Stomach (tissue), 9 donors: ENCODE results near the gene UBE4B. TPM values are rescaled to one million over a fixed set of nuclear protein-coding genes. Genes with fewer than 3 reads are reported as not detected.

Source experiments
- DNase-seq, 2 donors: peaks; one replicate each; pipeline versions ENCODE4 v3.0.0 to v3.0.0-alpha.2; 2013 to 2019
- H3K27ac ChIP-seq, 5 donors: fragments of 200-600 bp in 4 of 5; sonication (generic) in 4 of 5; one replicate each; pipeline ENCODE4 v1.5.1; 2013 to 2019; ENCODE audit warnings: mild to moderate bottlenecking in 1 of 5, moderate library complexity in 1 of 5
- H3K27me3 ChIP-seq, 3 donors: fragments of 200-600 bp; sonication (generic); one replicate each; pipeline ENCODE4 v1.5.1; 2017 to 2019; ENCODE audit warnings: mixed run types in 1 of 3
- H3K36me3 ChIP-seq, 4 donors: fragments of 200-600 bp; sonication (generic); 1 replicate in 3 of 4; 2 replicates in 1 of 4; pipeline ENCODE4 v1.5.1; 2016 to 2019
- H3K4me1 ChIP-seq, 4 donors: fragments of 200-600 bp; sonication (generic); one replicate each; pipeline ENCODE4 v1.5.1; 2016 to 2019
- H3K4me3 ChIP-seq, 4 donors: fragments of 200-600 bp; sonication (generic) in 3 of 4; one replicate each; pipeline ENCODE4 v1.5.1; 2016 to 2019; ENCODE audit warnings: mild to moderate bottlenecking in 1 of 4
- H3K9me3 ChIP-seq, 4 donors: fragments of 200-600 bp; sonication (generic); one replicate each; pipeline ENCODE4 v1.5.1; 2016 to 2019
- EP300 ChIP-seq: sonication (generic); formaldehyde crosslinking; IDR thresholded peaks from one replicate; pipeline ENCODE4 v1.6.1; 2017; ENCODE audit warnings: antibody characterized with exemption
- POLR2A ChIP-seq, 4 donors: fragments of 450-650 bp; IDR thresholded peaks; one replicate each; pipeline ENCODE4 v1.6.1; 2016; ENCODE audit warnings: antibody characterized with exemption in 4 of 4, control low read depth in 2 of 4, mild to moderate bottlenecking in 1 of 4, moderate library complexity in 1 of 4
- POLR2AphosphoS5 ChIP-seq, 3 donors: sonication (generic); formaldehyde crosslinking; IDR thresholded peaks; one replicate each; pipeline ENCODE4 v1.6.1; 2016; ENCODE audit warnings: antibody characterized with exemption in 3 of 3
- WGBS, 5 donors: extraction: QIAGEN DNeasy Blood & Tissue Kit in 3 of 5; methylation state at CpG; one replicate each; pipeline versions ENCODE4 v1.1.5 to v1.1.7; 2013 to 2018; 5-methylcytosine and 5-hydroxymethylcytosine counted together
- intact Hi-C: fragments of 100-400 bp; cut with DNase I; formaldehyde crosslinking; loops from one replicate; pipeline ENCODE4 v1.15.1; 2023; ENCODE audit warnings: low total_unique reads
- polyA plus RNA-seq, 3 donors: library from polyadenylated mRNA; stranded (reverse); fragments of 200-250 nt; gene quantifications; one replicate each; pipeline ENCODE4 v1.2.3, GENCODE V29; 2013
- total RNA-seq, 5 donors: library from RNA; depleted of rRNA; stranded (reverse); fragments of >200 nt; gene quantifications; one replicate each; pipeline versions ENCODE4 v1.1.0 to v1.2.3, GENCODE V29; 2014 to 2016
- TF ChIP-seq, protein P1 (sequence below), 7 experiments: fragments of 450-650 bp in 4 of 7; fragments of 200-600 bp in 3 of 7; sonication (generic) in 3 of 7; IDR thresholded peaks; one replicate each; pipeline ENCODE4 v1.5.1; 2016 to 2019; ENCODE audit warnings: antibody characterized with exemption in 7 of 7, control low read depth in 2 of 7, mild to moderate bottlenecking in 1 of 7
- donor health status: healthy with polysubstance abuse.
- donor health status: Bipolar disorder and iron deficiency.
- donor health status: healthy.

The UBE4B gene
- total and polyA plus RNA-seq, 8 donors: 13.3 to 82.9 (median 39.5) TPM

DNA sequence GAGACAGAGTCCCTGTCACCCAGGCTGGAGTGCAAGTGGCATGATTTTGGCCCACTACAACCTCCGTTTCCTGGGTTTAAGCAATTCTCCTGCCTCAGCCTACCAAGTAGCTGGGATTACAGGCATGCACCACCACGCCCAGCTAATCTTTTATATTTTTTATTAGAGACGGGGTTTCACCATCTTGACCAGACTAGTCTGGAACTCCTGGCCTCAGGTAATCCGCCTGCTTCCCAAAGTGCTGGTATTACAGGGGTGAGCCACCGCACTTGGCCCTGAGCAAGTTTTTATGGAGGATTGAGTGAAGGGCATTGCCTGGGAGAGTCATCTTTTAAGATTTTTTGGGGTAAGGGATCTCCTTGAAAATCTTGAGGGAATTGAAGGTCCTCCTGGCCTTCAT, 28.5 kb downstream of the UBE4B start:
- Histone ChIP-seq H3K4me3 (no peak overlapping the region), H3K36me3 (peaks cover 0 to 24% (median 13%) of the 10 kb centered on the region in 4 donors), H3K9me3 (no peaks in the 10 kb centered on the region), H3K27ac (no peak overlapping the region), H3K27me3 (no peaks in the 10 kb centered on the region), H3K4me1 (peaks cover 13 to 58% (median 37%) of the 10 kb centered on the region in 4 donors)
- no peak for DNase-seq
- TF ChIP-seq POLR2AphosphoS5 (IDR thresholded peaks at IDR 0.05) (no peak), EP300 (no peak), POLR2A (IDR thresholded peaks at IDR 0.05) (no peak)
- TF ChIP-seq, protein P1, sequence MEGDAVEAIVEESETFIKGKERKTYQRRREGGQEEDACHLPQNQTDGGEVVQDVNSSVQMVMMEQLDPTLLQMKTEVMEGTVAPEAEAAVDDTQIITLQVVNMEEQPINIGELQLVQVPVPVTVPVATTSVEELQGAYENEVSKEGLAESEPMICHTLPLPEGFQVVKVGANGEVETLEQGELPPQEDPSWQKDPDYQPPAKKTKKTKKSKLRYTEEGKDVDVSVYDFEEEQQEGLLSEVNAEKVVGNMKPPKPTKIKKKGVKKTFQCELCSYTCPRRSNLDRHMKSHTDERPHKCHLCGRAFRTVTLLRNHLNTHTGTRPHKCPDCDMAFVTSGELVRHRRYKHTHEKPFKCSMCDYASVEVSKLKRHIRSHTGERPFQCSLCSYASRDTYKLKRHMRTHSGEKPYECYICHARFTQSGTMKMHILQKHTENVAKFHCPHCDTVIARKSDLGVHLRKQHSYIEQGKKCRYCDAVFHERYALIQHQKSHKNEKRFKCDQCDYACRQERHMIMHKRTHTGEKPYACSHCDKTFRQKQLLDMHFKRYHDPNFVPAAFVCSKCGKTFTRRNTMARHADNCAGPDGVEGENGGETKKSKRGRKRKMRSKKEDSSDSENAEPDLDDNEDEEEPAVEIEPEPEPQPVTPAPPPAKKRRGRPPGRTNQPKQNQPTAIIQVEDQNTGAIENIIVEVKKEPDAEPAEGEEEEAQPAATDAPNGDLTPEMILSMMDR (IDR thresholded peaks at IDR 0.05): no peak
- 86 to 93% (median 90%) methylated on average over 5 of the region's 5 CpGs for WGBS, 5 donors
- intact Hi-C loops: no loop called here

DNA sequence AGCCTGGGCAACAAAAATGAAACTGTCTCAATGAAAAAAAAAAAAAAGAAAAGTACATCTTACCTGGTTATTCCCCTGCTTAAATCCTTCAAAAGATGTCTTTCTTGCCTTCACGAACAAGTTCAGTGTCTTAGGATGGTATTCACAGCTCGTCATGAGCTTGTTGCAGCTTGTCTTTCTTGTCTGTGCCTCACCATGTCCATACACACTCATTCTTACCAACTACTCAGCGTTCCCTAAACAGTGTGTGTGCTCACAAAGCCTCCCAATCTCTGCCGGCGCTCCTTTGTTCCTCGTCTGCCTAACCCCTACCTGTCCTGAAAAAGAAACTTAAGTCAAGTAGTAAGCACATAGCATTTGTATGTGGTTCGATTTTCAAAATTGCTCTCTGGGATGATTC, 31.1 kb downstream of the UBE4B start:
- intact Hi-C loops: no loop called here
- Histone ChIP-seq H3K27me3 (no peaks in the 10 kb centered on the region), H3K27ac (no peak overlapping the region), H3K4me1 (peaks cover 7 to 55% (median 34%) of the 10 kb centered on the region in 4 donors), H3K4me3 (no peak overlapping the region), H3K9me3 (no peaks in the 10 kb centered on the region), H3K36me3 (peaks cover 0 to 13% (median 8%) of the 10 kb centered on the region in 4 donors)
- DNase-seq: no peak
- WGBS, 5 donors: 78 to 87% (median 85%) methylated on average over 7 of the region's 7 CpGs
- TF ChIP-seq POLR2A (IDR thresholded peaks at IDR 0.05) (no peak), EP300 (no peak), POLR2AphosphoS5 (IDR thresholded peaks at IDR 0.05) (no peak)
- TF ChIP-seq, protein P1 (IDR thresholded peaks at IDR 0.05): no peak

DNA sequence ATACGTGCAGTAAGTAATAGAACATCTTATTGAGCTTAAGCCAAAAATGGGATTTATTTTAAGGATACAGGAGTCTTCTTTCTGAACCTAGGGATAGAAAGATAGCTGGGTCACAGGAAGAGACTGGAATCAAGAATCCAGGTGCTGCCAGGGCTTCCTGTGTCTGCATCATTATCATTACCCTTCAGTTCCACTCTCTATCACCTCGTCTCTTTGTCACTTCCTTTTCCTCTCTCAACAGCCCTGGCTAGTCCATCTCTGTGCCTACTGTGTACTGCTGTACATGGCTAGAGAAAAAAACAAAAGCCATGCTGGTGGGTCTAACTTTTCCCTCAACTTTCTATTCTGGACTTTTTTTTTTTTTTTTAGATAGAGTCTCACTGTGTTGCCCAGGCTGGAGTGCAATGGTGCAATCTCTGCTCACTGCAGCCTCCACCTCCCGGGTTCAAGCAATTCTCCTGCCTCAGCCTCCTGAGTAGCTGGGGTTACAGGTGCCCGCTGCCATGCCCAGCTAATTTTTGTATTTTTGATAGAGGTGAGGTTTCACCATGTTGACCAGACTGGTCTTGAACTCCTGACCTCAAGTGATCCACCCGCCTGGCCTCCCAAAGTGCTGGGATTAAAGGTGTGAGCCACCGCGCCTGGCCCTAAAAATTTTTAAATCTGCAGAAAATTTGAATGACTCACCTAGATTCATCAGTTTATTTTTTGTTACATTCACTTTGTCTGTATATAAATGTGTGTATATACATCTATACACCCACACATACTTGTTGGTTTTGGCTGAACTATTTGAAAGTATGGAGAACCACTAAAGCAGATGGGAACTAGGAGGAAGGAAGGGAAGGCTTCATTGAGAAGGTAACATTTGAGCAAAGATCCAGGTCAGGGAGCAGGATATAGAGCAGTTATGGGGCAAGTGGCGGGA, 31.9 kb downstream of the UBE4B start:
- TF ChIP-seq POLR2AphosphoS5 (IDR thresholded peaks at IDR 0.05): no peak
- TF ChIP-seq, protein P1 (IDR thresholded peaks at IDR 0.05): no peak
- TF ChIP-seq POLR2A (IDR thresholded peaks at IDR 0.05): no peak
- no peak for TF ChIP-seq EP300
- Histone ChIP-seq H3K4me1 (peaks cover 7 to 56% (median 31%) of the 10 kb centered on the region in 4 donors), H3K27ac (peak overlapping the region in 1 of 5 donors; percentile 84), H3K4me3 (no peak overlapping the region), H3K36me3 (peaks cover 0 to 5% (median under 1%) of the 10 kb centered on the region in 4 donors), H3K9me3 (no peaks in the 10 kb centered on the region), H3K27me3 (no peaks in the 10 kb centered on the region)
- intact Hi-C loops: no loop called here
- WGBS, 5 donors: 83 to 93% (median 89%) methylated on average over 8 of the region's 8 CpGs
- no peak for DNase-seq

DNA sequence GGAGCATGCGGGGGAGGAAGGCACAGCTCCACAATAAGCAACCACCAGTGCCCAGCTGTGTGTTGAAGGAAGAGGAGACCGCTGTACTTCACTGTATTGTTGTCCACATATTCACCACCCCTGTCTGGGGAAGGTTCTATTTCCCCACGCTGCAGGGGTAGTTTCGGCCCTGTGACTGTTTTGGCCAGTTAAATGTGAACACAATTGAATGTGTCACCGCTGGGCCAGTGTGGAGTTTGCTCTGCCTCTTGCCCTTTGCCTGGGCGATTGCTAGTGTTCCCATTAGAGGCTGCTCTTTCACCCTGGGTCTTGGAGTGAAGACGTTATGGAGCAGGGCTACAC, 32.6 kb downstream of the UBE4B start:
- Histone ChIP-seq H3K27ac (peak overlapping the region in 1 of 5 donors; percentile 84), H3K4me1 (peaks cover 7 to 56% (median 30%) of the 10 kb centered on the region in 4 donors), H3K36me3 (peaks cover 0 to 3% (median 0%) of the 10 kb centered on the region in 4 donors), H3K27me3 (no peaks in the 10 kb centered on the region), H3K4me3 (no peak overlapping the region), H3K9me3 (no peaks in the 10 kb centered on the region)
- TF ChIP-seq EP300 (no peak), POLR2AphosphoS5 (IDR thresholded peaks at IDR 0.05) (no peak), POLR2A (IDR thresholded peaks at IDR 0.05) (no peak)
- TF ChIP-seq, protein P1 (IDR thresholded peaks at IDR 0.05): no peak
- intact Hi-C loops: no loop called here
- no peak for DNase-seq
- WGBS, 5 donors: 70 to 85% (median 75%) methylated on average over 7 of the region's 7 CpGs
